Spleen (tissue), 7 donors: ENCODE results near the gene CYP2D6.

ENCODE experiments used
- POLR2A ChIP-seq, 3 donors: fragments of 450-650 bp; IDR thresholded peaks; one replicate each; pipeline ENCODE4 v1.5.1; 2017; ENCODE audit warnings: antibody characterized with exemption in 3 of 3, mild to moderate bottlenecking in 1 of 3
- POLR2AphosphoS5 ChIP-seq, 3 donors: sonication (generic); formaldehyde crosslinking; IDR thresholded peaks; one replicate each; pipeline ENCODE4 v1.5.1; 2017; ENCODE audit warnings: antibody characterized with exemption in 3 of 3
- TF ChIP-seq, protein P1 (sequence below), 11 experiments: fragments of 200-600 bp in 7 of 11; fragments of 450-650 bp in 4 of 11; sonication (generic) in 4 of 11; IDR thresholded peaks in 8 of 11; conservative IDR thresholded peaks in 3 of 11; 1 replicate in 7 of 11; 2 replicates in 4 of 11; pipeline versions ENCODE4 v1.4.0 to v1.8.0; 2016 to 2021; ENCODE audit warnings: antibody characterized with exemption in 11 of 11, inconsistent platforms in 4 of 11, mild to moderate bottlenecking in 1 of 11
- donor health status: DM: no; HTN: no; CAD: no; lungs with moderate emphysema.
- donor health status: DM: no; HTN: no; CAD: no.
- donor health status: DM: no; HTN: no; CAD: no.

DNA sequence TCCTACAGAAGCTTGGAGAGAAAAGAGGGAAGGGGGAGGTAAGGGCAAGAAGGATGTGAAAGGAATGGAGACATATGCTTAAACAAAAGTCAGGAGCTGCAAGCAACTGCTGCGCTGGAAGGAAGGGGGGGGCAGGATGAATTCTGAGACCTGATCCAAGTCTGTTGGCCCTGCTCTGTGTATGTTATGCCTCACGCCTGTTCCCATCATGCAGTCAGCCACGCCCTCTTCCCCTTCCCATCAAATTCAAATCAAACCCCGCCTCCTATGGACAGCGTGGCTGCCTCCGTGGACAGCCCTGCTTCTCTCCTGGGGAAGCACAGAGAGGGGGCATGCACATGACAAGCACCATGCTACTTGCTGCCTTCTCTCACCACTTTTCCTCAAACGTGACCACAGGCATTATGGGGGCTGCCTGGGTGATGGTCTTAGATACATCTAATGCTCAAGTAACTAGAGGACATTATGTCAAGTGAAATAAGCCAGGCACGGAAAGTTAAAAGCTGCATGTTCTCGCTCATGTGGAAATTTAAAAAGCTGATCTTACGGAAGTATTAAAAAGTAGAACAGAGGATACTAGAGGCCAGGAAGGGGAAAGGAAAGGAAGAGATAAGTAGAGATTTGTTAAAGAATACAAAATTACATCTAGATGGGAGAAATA lies 45.8 kb upstream of the CYP2D6 start:
- TF ChIP-seq POLR2AphosphoS5 (IDR thresholded peaks at IDR 0.05) (no peak), POLR2A (IDR thresholded peaks at IDR 0.05) (no peak)
- TF ChIP-seq, protein P1, sequence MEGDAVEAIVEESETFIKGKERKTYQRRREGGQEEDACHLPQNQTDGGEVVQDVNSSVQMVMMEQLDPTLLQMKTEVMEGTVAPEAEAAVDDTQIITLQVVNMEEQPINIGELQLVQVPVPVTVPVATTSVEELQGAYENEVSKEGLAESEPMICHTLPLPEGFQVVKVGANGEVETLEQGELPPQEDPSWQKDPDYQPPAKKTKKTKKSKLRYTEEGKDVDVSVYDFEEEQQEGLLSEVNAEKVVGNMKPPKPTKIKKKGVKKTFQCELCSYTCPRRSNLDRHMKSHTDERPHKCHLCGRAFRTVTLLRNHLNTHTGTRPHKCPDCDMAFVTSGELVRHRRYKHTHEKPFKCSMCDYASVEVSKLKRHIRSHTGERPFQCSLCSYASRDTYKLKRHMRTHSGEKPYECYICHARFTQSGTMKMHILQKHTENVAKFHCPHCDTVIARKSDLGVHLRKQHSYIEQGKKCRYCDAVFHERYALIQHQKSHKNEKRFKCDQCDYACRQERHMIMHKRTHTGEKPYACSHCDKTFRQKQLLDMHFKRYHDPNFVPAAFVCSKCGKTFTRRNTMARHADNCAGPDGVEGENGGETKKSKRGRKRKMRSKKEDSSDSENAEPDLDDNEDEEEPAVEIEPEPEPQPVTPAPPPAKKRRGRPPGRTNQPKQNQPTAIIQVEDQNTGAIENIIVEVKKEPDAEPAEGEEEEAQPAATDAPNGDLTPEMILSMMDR (IDR thresholded peaks at IDR 0.05 in 8 of 11, conservative IDR thresholded peaks at IDR 0.05 in 3 of 11) = no peak
